SK-MEL-5 (cell line): ENCODE data around the gene FOXB2. TPM values are rescaled to one million over a fixed set of nuclear protein-coding genes. Genes with fewer than 3 reads are reported as not detected.

Source experiments
- DNase-seq: peaks from one replicate; pipeline ENCODE4 v3.0.0-alpha.2; 2016; ENCODE audit warnings: low read depth, low spot score
- in situ Hi-C: cut with HindIII; loops from 2 replicates; pipeline ENCODE4 v1.10.0; 2016; ENCODE audit warnings: low sequenced_read_pairs, high pct_unique_total_duplicates, low pct_unique_long_range_greater_than_20kb
- total RNA-seq: library from RNA; depleted of rRNA; stranded (reverse); fragments of >200 nt; shearing (Covaris generic); gene quantifications from 2 replicates; pipeline ENCODE4 v1.2.3, GENCODE V29; 2014

The FOXB2 gene
- total RNA-seq, 1 experiment from 2014 or later, result not detected

- DNase-seq, result no peak
- in situ Hi-C loops, result no loop called here
Measured at GRCh38 chr9:77013932-77014596, 5.4 kb upstream of the FOXB2 start.

- DNase-seq, result no peak
- in situ Hi-C loops, result no loop called here
Measured at GRCh38 chr9:77014597-77015263, 4.7 kb upstream of the FOXB2 start.

GRCh38 chr9:77015327-77016048 lies 4.0 kb upstream of the FOXB2 start:
- no peak for DNase-seq
- in situ Hi-C loops, result no loop called here

GRCh38 chr9:77016121-77016525 lies 3.3 kb upstream of the FOXB2 start:
- in situ Hi-C loops, result no loop called here
- no peak for DNase-seq

- no peak for DNase-seq
- in situ Hi-C loops, result no loop called here
Measured at GRCh38 chr9:77016526-77017504, 2.6 kb upstream of the FOXB2 start.

- DNase-seq, result no peak
- in situ Hi-C loops, result no loop called here
Measured at GRCh38 chr9:77017505-77017894, 2.0 kb upstream of the FOXB2 start.

GRCh38 chr9:77018058-77018968 lies 1.1 kb upstream of the FOXB2 start:
- no peak for DNase-seq

GRCh38 chr9:77018969-77019235 lies 553 bp upstream of the FOXB2 start:
- in situ Hi-C loops, result no loop called here

More at GRCh38 chr9:77018058-77018968, 1.1 kb upstream of the FOXB2 start:
- in situ Hi-C loops, result no loop called here

GRCh38 chr9:77019926-77020412 lies 514 bp downstream of the FOXB2 start:
- DNase-seq, result no peak
- in situ Hi-C loops, result no loop called here

More at GRCh38 chr9:77018969-77019235, 553 bp upstream of the FOXB2 start:
- no peak for DNase-seq

GRCh38 chr9:77020413-77021290 lies 1.2 kb downstream of the FOXB2 start:
- no peak for DNase-seq
- in situ Hi-C loops, result no loop called here

GRCh38 chr9:77021291-77021894 lies 1.9 kb downstream of the FOXB2 start:
- in situ Hi-C loops, result no loop called here
- DNase-seq, result no peak

- DNase-seq, result no peak
- in situ Hi-C loops, result no loop called here
Measured at GRCh38 chr9:77021922-77022782, 2.7 kb downstream of the FOXB2 start.

- in situ Hi-C loops, result no loop called here
- no peak for DNase-seq
Measured at GRCh38 chr9:77022783-77023440, 3.5 kb downstream of the FOXB2 start.

- no peak for DNase-seq
- in situ Hi-C loops, result no loop called here
Measured at GRCh38 chr9:77023726-77024125, 4.3 kb downstream of the FOXB2 start.
